ENCODE measurements around the gene MLKL.

Gene MLKL

DNA sequence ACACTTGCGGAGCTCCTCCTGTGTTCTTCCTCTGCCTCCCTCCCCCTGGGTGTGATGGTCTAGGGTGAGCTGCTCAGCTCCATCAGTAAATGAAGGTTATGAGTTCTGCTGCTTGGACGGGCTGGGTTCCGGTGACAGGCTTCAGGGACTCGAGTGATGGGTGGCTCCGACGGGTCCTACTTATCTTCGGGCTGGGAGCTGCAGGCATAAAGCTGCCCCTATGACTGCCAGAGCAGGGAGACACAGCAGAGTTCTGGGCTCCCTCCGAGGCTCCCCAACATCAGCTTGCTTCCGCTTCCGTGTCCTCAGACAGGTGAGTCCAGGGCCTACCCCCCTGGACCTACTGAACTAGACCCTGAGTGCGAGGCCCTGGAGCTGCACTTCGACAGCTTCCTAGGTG lies 11.3 kb upstream of the MLKL start:
- DNase-seq (ENCODE audit: low read depth), result no peak
- H3K4me3 ChIP-seq (ENCODE audit: low read depth, low read length), result no peak overlapping the region
- TF ChIP-seq, protein P1, sequence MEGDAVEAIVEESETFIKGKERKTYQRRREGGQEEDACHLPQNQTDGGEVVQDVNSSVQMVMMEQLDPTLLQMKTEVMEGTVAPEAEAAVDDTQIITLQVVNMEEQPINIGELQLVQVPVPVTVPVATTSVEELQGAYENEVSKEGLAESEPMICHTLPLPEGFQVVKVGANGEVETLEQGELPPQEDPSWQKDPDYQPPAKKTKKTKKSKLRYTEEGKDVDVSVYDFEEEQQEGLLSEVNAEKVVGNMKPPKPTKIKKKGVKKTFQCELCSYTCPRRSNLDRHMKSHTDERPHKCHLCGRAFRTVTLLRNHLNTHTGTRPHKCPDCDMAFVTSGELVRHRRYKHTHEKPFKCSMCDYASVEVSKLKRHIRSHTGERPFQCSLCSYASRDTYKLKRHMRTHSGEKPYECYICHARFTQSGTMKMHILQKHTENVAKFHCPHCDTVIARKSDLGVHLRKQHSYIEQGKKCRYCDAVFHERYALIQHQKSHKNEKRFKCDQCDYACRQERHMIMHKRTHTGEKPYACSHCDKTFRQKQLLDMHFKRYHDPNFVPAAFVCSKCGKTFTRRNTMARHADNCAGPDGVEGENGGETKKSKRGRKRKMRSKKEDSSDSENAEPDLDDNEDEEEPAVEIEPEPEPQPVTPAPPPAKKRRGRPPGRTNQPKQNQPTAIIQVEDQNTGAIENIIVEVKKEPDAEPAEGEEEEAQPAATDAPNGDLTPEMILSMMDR (IDR thresholded peaks at IDR 0.05; ENCODE audit: low read depth, low read length, missing control alignments), result no peak
- in situ Hi-C loops (cut with HindIII; ENCODE audit: low sequenced_read_pairs), result no loop called here

DNA sequence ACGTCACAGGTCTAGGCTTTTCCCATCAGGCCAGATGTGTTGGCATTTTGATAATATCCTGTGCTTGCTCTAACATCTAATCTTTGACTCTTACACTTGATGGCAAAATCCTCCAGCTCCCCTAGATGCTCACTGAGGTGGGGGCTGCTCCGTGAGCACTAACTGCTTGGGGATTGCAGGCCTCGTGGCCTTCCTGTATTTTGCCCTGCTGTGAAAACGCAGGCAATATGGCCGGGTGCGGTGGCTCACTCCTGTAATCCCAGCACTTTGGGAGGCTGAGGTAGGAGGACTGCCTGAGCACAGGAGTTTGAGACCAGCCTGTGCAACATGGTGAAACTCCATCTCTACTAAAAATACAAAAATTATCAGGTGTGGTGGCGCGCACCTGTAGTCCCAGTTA lies 9.7 kb upstream of the MLKL start:
- in situ Hi-C loops (cut with HindIII; ENCODE audit: low sequenced_read_pairs), result no loop called here
- no peak overlapping the region for H3K4me3 ChIP-seq (ENCODE audit: low read depth, low read length)
- no peak for DNase-seq (ENCODE audit: low read depth)
- TF ChIP-seq, protein P1 (IDR thresholded peaks at IDR 0.05; ENCODE audit: low read depth, low read length, missing control alignments), result no peak

DNA sequence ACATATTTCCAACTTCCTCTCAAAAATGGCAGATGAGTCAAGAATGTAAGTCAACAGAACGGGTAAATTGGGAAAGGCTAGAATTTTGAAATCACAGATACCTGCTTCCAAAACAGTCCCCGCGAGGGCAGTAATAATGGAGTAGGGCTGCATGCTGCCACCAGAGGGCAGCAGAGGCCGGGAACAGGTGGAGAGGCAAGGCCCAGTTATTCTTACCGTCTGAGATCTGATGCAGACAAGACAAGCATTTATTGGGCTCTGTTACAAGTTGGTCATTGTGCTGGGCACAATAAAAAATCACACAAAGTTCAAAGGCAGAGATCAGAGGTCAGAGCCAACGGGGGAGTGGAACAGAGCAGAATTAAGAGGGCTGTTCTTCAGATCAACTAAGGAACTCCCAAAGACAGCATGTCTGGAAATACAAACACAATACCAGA lies 8.8 kb upstream of the MLKL start:
- no peak overlapping the region for H3K4me3 ChIP-seq (ENCODE audit: low read depth, low read length)
- peak; percentile 46 for DNase-seq (ENCODE audit: low read depth)
- TF ChIP-seq, protein P1 (IDR thresholded peaks at IDR 0.05; ENCODE audit: low read depth, low read length, missing control alignments), result peak; percentile 97
- in situ Hi-C loops (cut with HindIII; ENCODE audit: low sequenced_read_pairs), result no loop called here

DNA sequence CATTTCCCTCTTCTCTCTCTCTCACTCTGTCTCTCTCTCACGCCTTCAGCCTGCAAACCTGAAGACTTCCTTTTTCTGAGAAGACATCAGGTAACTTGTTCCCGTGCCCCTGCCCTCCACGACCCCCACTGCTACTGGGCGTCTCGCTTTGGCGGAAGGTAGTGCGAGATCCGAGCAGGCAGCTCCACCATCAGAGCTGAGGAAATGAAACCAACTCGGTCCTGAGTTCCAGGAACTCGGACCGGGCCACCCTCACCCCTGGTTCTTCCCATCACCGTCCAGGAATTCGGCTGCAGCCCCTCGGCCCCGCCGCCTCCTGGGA lies 585 bp downstream of the MLKL start:
- no peak for DNase-seq (ENCODE audit: low read depth)

DNA sequence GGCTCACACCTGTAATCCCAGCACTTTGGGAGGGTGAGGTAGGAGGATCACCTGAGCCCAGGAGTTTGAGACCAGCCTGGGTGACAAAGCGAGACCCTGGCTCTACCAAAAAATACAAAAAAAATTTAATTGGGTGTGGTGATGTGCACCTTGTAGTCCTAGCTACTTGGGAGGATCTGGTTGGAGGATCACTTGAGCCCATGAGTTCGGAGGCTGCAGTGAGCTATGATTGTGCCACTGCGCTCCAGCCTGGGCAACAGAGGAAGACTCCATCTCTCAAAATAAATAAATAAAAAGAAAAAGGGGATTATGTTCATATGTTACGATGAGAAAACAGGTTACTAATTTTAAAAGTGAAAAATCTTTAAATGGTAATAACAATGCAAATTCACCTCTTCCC lies 996 bp downstream of the MLKL start:
- TF ChIP-seq, protein P1 (IDR thresholded peaks at IDR 0.05; ENCODE audit: low read depth, low read length, missing control alignments), result no peak
- DNase-seq (ENCODE audit: low read depth), result no peak

More for the DNA sequence above, 585 bp downstream of the MLKL start:
- TF ChIP-seq, protein P1 (IDR thresholded peaks at IDR 0.05; ENCODE audit: low read depth, low read length, missing control alignments), result no peak
- in situ Hi-C loops (cut with HindIII; ENCODE audit: low sequenced_read_pairs), result no loop called here
- H3K4me3 ChIP-seq (ENCODE audit: low read depth, low read length), result peak overlapping the region; percentile 69

DNA sequence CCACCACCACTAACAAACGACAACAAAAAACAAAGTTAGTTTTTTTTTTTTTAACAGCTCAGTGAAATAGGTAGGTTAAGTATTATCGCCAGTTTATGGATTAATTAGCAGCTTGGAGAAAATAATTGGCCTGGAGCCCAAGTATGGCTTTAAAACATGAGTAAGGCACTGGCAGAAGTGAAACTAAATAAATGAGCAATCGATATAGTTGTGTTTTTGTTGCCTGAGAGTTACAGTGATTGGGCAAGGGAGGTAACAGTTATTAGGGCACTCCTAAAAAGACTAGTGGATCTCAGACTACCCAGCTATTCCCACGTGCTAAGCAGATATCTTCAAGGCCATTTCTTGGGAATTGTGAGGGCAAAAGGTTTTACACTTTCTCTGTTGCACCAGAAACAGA lies 2.4 kb downstream of the MLKL start:
- TF ChIP-seq, protein P1 (IDR thresholded peaks at IDR 0.05; ENCODE audit: low read depth, low read length, missing control alignments), result no peak
- no peak for DNase-seq (ENCODE audit: low read depth)
- H3K4me3 ChIP-seq (ENCODE audit: low read depth, low read length), result no peak overlapping the region
- in situ Hi-C loops (cut with HindIII; ENCODE audit: low sequenced_read_pairs), result no loop called here

More for the DNA sequence above, 996 bp downstream of the MLKL start:
- in situ Hi-C loops (cut with HindIII; ENCODE audit: low sequenced_read_pairs), result no loop called here
- peak overlapping the region; percentile 69 for H3K4me3 ChIP-seq (ENCODE audit: low read depth, low read length)

Measured in astrocyte of the cerebellum (primary cell).